Mucosa of descending colon (tissue), 3 donors: Measurements from ENCODE around the gene PCSK5. TPM values are rescaled to one million over a fixed set of nuclear protein-coding genes. Genes with fewer than 3 reads are reported as not detected.
"Not testable (repeated sequence)": the region's sequence is repeated elsewhere in the genome, so short reads cannot be mapped to it uniquely, and the experiment has no call there.

Source experiments
- ATAC-seq: fragments of 200-7000 bp; cut with Tn5 transposase; one replicate; pipeline ENCODE4 v1.9.1; 2020; ENCODE audit warnings: mild to moderate bottlenecking, moderate library complexity
- DNase-seq, 3 donors: peaks; one replicate each; pipeline ENCODE4 v3.0.0-alpha.2; 2020
- H3K36me3 ChIP-seq: fragments of 200-600 bp; one replicate; pipeline ENCODE4 v1.8.0; 2021; ENCODE audit warnings: low read depth, mild to moderate bottlenecking
- H3K4me1 ChIP-seq: fragments of 200-600 bp; one replicate; pipeline ENCODE4 v1.8.0; 2021; ENCODE audit warnings: low read depth, mild to moderate bottlenecking
- H3K4me3 ChIP-seq: fragments of 200-600 bp; one replicate; pipeline ENCODE4 v1.8.0; 2021; ENCODE audit warnings: mild to moderate bottlenecking
- H3K9me3 ChIP-seq: fragments of 200-600 bp; one replicate; pipeline ENCODE4 v1.8.0; 2021; ENCODE audit warnings: mild to moderate bottlenecking
- CTCF ChIP-seq: fragments of 200-600 bp; IDR thresholded peaks from one replicate; pipeline ENCODE4 v1.8.0; 2022; ENCODE audit warnings: antibody characterized with exemption, mild to moderate bottlenecking
- intact Hi-C, 2 donors: fragments of 100-400 bp; cut with DNase I in 1 of 2; cut with micrococcal nuclease in 1 of 2; formaldehyde crosslinking; loops; one replicate each; pipeline versions ENCODE4 v1.11.0 to v1.11.1; 2022; cut with DNase I, micrococcal nuclease
- total RNA-seq, 3 donors: library from RNA; stranded (reverse); fragmentation: NEBNext Ultra II Directional in 2 of 3; extraction: Animal tissue kit (Norgen Biotek cat#: 25700) in 2 of 3; gene quantifications; one replicate each; pipeline versions ENCODE4 v1.2.1 to v1.2.4, GENCODE V29; 2021 to 2023
- donor health status: DM: no; HTN: no; CAD: no; lungs with moderate emphysema.
- donor health status: DM: no; HTN: no; CAD: no.
- donor health status: DM: no; HTN: yes; CAD: no.

The PCSK5 gene
- total RNA-seq, 3 donors from 2014 or later: 44.3 to 82.0 (median 53.3) TPM

GRCh38 chr9:76322810-76323209 is 432.3 kb downstream of the PCSK5 start:
- DNase-seq (no peak), ATAC-seq (no peak)
- TF ChIP-seq CTCF: no peak
- no peaks in the 10 kb centered on the region for H3K36me3 ChIP-seq
- H3K4me3 ChIP-seq: no peak overlapping the region
- intact Hi-C loops: no loop called here
- H3K9me3 ChIP-seq: no peaks in the 10 kb centered on the region
- H3K4me1 ChIP-seq: no peaks in the 10 kb centered on the region

DNA sequence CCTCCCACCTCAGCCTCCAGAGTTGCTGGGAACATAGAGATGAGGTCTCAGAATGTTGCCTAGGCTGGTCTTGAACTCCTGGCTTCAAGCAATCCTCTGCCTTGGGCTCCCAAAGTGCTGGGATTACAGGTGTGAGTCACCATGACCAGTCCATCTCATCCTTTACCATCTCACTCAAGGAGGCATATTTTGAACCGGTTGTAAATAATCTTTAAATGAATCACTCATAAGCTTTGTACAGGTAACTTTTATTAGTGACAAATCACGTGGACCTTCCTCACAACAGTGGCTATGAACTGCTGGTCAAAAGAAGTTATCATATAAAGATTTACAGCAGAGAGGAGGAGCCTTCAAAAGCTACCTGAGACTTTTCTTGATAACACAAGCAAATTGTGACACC is 433.0 kb downstream of the PCSK5 start:
- intact Hi-C loops: no loop called here
- H3K9me3 ChIP-seq: no peaks in the 10 kb centered on the region
- H3K4me1 ChIP-seq: no peaks in the 10 kb centered on the region
- no peak for TF ChIP-seq CTCF
- ATAC-seq (peak; percentile 83), DNase-seq (no peak)
- H3K36me3 ChIP-seq: no peaks in the 10 kb centered on the region
- no peak overlapping the region for H3K4me3 ChIP-seq

DNA sequence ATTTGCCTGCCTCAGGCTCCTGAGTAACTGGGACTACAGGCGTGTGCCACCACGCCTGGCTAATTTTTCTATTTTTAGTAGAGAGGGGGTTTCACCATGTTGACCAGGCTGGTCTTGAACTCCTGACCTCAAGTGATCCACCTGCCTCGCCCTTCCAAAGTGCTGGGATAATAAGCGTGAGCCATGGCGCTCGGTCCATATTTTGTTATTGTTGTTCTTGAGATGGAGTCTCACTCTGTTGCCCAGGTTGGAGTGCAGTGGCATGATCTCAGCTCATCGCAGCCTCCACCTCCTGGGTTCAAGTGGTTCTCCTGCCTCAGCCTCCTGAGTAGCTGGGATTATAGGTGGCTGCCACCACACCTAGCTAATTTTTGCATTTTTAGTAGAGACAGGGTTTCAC is 433.6 kb downstream of the PCSK5 start:
- ATAC-seq: peak; percentile 31
- H3K4me1 ChIP-seq, DNase-seq, H3K9me3 ChIP-seq, H3K4me3 ChIP-seq, intact Hi-C loops, H3K36me3 ChIP-seq: not testable (repeated sequence)

DNA sequence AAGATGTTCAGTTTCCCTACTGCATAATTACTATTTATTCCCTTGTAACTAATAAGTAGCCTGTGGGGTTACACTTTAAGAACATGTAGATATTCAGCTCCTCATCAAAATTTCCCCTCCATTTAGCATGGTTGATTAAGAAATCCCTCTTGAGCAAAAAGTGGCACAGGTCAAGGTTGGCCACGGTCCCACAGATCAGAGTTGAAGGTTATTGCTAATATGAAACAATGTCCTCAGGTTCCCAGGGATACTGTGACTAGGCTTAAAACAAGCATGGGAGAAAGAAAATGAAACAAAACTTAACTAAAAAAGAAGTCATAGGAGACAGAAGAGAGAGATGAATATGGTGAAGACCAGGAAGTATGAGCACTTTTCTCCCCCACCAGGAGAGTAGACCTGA is 439.6 kb downstream of the PCSK5 start:
- TF ChIP-seq CTCF: no peak
- ATAC-seq (no peak), DNase-seq (no peak)
- H3K36me3 ChIP-seq: no peaks in the 10 kb centered on the region
- no peaks in the 10 kb centered on the region for H3K9me3 ChIP-seq
- intact Hi-C loops: no loop called here
- no peak overlapping the region for H3K4me3 ChIP-seq
- no peaks in the 10 kb centered on the region for H3K4me1 ChIP-seq

GRCh38 chr9:76333388-76333787 is 442.9 kb downstream of the PCSK5 start:
- intact Hi-C loops: no loop called here
- Histone ChIP-seq H3K9me3 (no peaks in the 10 kb centered on the region), H3K36me3 (no peaks in the 10 kb centered on the region), H3K4me3 (no peak overlapping the region), H3K4me1 (no peaks in the 10 kb centered on the region)
- DNase-seq (no peak), ATAC-seq (no peak)
- no peak for TF ChIP-seq CTCF

GRCh38 chr9:76333964-76334363 is 443.5 kb downstream of the PCSK5 start:
- intact Hi-C loops: no loop called here
- H3K4me3 ChIP-seq: no peak overlapping the region
- no peaks in the 10 kb centered on the region for H3K4me1 ChIP-seq
- no peaks in the 10 kb centered on the region for H3K36me3 ChIP-seq
- no peak for DNase-seq
- no peaks in the 10 kb centered on the region for H3K9me3 ChIP-seq
- TF ChIP-seq CTCF: no peak
- ATAC-seq: no peak
